Epidermal melanocyte (primary cell): ENCODE measurements around the gene TTC21A.

ENCODE experiments used
- DNase-seq: peaks from one replicate; pipeline ENCODE4 v3.0.0; 2011; ENCODE audit warnings: low spot score; ENCODE audit not compliant: insufficient read length

The TTC21A gene

GRCh38 chr3:39136533-39137434 is 29.3 kb downstream of the TTC21A start:
- DNase-seq, result no peak

GRCh38 chr3:39137435-39137936 is 30.0 kb downstream of the TTC21A start:
- DNase-seq, result no peak

- no peak for DNase-seq
Observed at GRCh38 chr3:39137991-39138803, 30.7 kb downstream of the TTC21A start.

- no peak for DNase-seq
Observed at GRCh38 chr3:39138804-39139415, 31.4 kb downstream of the TTC21A start.

- DNase-seq, result no peak
Observed at GRCh38 chr3:39139442-39139841, 32.0 kb downstream of the TTC21A start.

GRCh38 chr3:39140341-39140971 is 33.0 kb downstream of the TTC21A start:
- no peak for DNase-seq

GRCh38 chr3:39141171-39141995 is 33.9 kb downstream of the TTC21A start:
- no peak for DNase-seq

- no peak for DNase-seq
Observed at GRCh38 chr3:39142067-39142466, 34.6 kb downstream of the TTC21A start.

GRCh38 chr3:39143051-39143885 is 35.8 kb downstream of the TTC21A start:
- no peak for DNase-seq

GRCh38 chr3:39144095-39144747 is 36.7 kb downstream of the TTC21A start:
- no peak for DNase-seq

GRCh38 chr3:39144748-39145380 is 37.4 kb downstream of the TTC21A start:
- no peak for DNase-seq

GRCh38 chr3:39146083-39146501 is 38.6 kb downstream of the TTC21A start:
- DNase-seq, result no peak

- DNase-seq, result peak; percentile 78
Observed at GRCh38 chr3:39146611-39147591, 39.4 kb downstream of the TTC21A start.

- DNase-seq, result no peak
Observed at GRCh38 chr3:39147711-39148434, 40.4 kb downstream of the TTC21A start.

GRCh38 chr3:39148435-39149058 is 41.1 kb downstream of the TTC21A start:
- no peak for DNase-seq

GRCh38 chr3:39149059-39149455 is 41.6 kb downstream of the TTC21A start:
- no peak for DNase-seq
